MCF 10A (cell line): ENCODE data around the gene DNAJC2. TPM values are rescaled to one million over a fixed set of nuclear protein-coding genes. Genes with fewer than 3 reads are reported as not detected.

Experiments used
- Bru-seq: library from RNA; stranded (reverse); fragments of 400-500 nt; gene quantifications from one replicate; lab custom pipeline; 2021; lab: Mats Ljungman, UMichigan
- BruChase-seq, 2 experiments: library from RNA; stranded (reverse); fragments of 400-500 nt; gene quantifications; one replicate each; lab custom pipeline; 2021; lab: Mats Ljungman, UMichigan
- BruUV-seq: library from RNA; stranded (reverse); fragments of 400-500 nt; replicated peaks from 2 replicates; lab custom pipeline; 2021; lab: Mats Ljungman, UMichigan
- CTCF ChIA-PET: fragments of 300-600 bp; sonication (Branson Sonifier 250); formaldehyde crosslinking; extraction: SDS; loops from one replicate; lab custom pipeline; 2021; ENCODE audit warnings: antibody characterized with exemption, inconsistent platforms; lab: Yijun Ruan, JAX
- POLR2A ChIA-PET: fragments of 300-600, 350-650 bp; sonication (Branson Sonifier 250); formaldehyde crosslinking; extraction: SDS; loops from one replicate; lab custom pipeline; 2020; ENCODE audit warnings: antibody characterized with exemption, inconsistent platforms; lab: Yijun Ruan, JAX
- DNase-seq: peaks from one replicate; pipeline ENCODE4 v3.0.0-alpha.2; 2018; ENCODE audit not compliant: unreplicated experiment
- H3K27ac Mint-ChIP-seq: one replicate; pipeline ENCODE4 v1.8.0; 2022; ENCODE audit warnings: mild to moderate bottlenecking, low read depth, mixed read lengths; ENCODE audit not compliant: unreplicated experiment
- H3K27me3 Mint-ChIP-seq: one replicate; pipeline ENCODE4 v1.8.0; 2022; ENCODE audit warnings: mixed read lengths; ENCODE audit not compliant: insufficient read depth, unreplicated experiment
- H3K36me3 Mint-ChIP-seq: one replicate; pipeline ENCODE4 v1.8.0; 2022; ENCODE audit warnings: mild to moderate bottlenecking, moderate library complexity, mixed read lengths; ENCODE audit not compliant: insufficient read depth, unreplicated experiment
- H3K4me1 Mint-ChIP-seq: one replicate; pipeline ENCODE4 v1.8.0; 2022; ENCODE audit warnings: mixed read lengths; ENCODE audit not compliant: insufficient read depth, unreplicated experiment
- H3K4me3 Mint-ChIP-seq: one replicate; pipeline ENCODE4 v1.8.0; 2022; ENCODE audit warnings: mild to moderate bottlenecking, moderate library complexity, mixed read lengths; ENCODE audit not compliant: unreplicated experiment
- H3K9me3 Mint-ChIP-seq: one replicate; pipeline ENCODE4 v1.8.0; 2022; ENCODE audit warnings: mixed read lengths; ENCODE audit not compliant: unreplicated experiment
- intact Hi-C: fragments of 100-400 bp; cut with micrococcal nuclease; formaldehyde crosslinking; loops from 2 replicates; pipeline ENCODE4 v1.14.1; 2022
- long read RNA-seq: library from polyadenylated mRNA; stranded (forward); transcript quantifications from one replicate; pipeline ENCODE4 v2.0.0, GENCODE V29; 2022
- total RNA-seq: library from RNA; stranded (reverse); gene quantifications from 2 replicates; pipeline ENCODE4 v1.2.3, GENCODE V29; 2022
- TF ChIP-seq, protein P1 (sequence below): fragments of 200-600 bp; IDR thresholded peaks from one replicate; pipeline ENCODE4 v1.8.0; 2022; ENCODE audit warnings: antibody characterized with exemption, mild to moderate bottlenecking; ENCODE audit not compliant: unreplicated experiment

DNAJC2 gene, protein sequence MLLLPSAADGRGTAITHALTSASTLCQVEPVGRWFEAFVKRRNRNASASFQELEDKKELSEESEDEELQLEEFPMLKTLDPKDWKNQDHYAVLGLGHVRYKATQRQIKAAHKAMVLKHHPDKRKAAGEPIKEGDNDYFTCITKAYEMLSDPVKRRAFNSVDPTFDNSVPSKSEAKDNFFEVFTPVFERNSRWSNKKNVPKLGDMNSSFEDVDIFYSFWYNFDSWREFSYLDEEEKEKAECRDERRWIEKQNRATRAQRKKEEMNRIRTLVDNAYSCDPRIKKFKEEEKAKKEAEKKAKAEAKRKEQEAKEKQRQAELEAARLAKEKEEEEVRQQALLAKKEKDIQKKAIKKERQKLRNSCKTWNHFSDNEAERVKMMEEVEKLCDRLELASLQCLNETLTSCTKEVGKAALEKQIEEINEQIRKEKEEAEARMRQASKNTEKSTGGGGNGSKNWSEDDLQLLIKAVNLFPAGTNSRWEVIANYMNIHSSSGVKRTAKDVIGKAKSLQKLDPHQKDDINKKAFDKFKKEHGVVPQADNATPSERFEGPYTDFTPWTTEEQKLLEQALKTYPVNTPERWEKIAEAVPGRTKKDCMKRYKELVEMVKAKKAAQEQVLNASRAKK
- 37.1 and 58.2 TPM in 2 replicates for total RNA-seq
- Bru-seq, nascent RNA, result percentile 86 among the genes with signal in this experiment
- percentile 80 among the genes with signal in this experiment for BruChase-seq, experiment 1, labeled RNA remaining after a 6-hour chase
- percentile 74 among the genes with signal in this experiment for BruChase-seq, experiment 2, labeled RNA remaining after a 2-hour chase
- long read RNA-seq, transcript DNAJC2-203 (17 exons, 2,167 nt), result major isoform, 127 of 170 reads
- long read RNA-seq, partial matches to known transcripts, result 9 of 170 reads
- long read RNA-seq, other reads (novel, unspliced or antisense), result 33 of 170 reads

DNA sequence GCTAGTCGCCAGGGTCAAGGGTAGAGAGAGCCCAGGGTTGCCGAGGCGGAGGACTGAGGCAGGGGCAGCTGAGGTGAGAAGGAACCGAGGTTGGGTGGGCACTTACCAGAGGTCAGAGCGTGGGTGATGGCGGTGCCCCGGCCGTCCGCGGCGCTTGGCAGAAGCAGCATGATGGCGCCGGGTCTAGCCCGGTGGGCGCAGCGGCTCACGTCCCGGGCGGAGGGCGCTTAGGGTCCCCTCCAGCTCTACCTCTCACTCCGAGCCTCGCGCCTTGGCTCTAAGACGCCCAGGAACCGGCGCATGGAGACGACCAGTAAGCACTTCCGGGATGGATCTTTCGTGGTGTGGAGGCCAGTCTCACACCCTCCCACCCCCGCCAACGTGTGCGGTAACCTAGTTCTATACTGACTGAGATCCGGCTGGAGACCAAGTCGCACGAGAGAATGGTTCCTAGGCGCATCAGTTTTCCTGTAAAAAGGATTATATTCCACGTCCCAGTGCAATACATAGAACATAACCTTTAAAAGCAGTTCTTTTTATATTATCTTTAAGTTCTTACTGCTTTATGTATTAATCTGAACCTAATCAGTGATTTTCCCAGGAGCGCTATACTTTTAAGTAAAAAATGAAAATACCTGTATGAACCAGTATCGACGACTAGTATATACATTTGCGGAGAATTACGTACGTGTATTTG is at the start of gene DNAJC2:
TSS of gene DNAJC2 (minus strand) at position 315 of the 697 bp plus-strand sequence. CDS start at position 170, 145 bp downstream.
- H3K9me3 Mint-ChIP-seq, result no peaks in the 10 kb centered on the region
- no TSS peak for BruUV-seq
- intact Hi-C loops, result loop anchor here (10.0 kb wide), 1 partner anchor 50 kb away; the partner anchor contains the start of gene PMPCB
- peak within 1 kb of the TSS; percentile 96 for H3K27ac Mint-ChIP-seq
- ChIA-PET POLR2A (interaction anchor here (0.7 to 2.1 kb wide), 6 partner anchors 11 to 1673 kb away, joined by 3 to 7 read pairs (median 4); partner anchors contain the start of gene NAPEPLD), CTCF (interaction anchor here (0.7 kb wide), 2 partner anchors 79 to 186 kb away, joined by 3 read pairs; no protein-coding TSS in a partner anchor)
- no peaks in the 10 kb centered on the region for H3K27me3 Mint-ChIP-seq
- TF ChIP-seq, protein P1, sequence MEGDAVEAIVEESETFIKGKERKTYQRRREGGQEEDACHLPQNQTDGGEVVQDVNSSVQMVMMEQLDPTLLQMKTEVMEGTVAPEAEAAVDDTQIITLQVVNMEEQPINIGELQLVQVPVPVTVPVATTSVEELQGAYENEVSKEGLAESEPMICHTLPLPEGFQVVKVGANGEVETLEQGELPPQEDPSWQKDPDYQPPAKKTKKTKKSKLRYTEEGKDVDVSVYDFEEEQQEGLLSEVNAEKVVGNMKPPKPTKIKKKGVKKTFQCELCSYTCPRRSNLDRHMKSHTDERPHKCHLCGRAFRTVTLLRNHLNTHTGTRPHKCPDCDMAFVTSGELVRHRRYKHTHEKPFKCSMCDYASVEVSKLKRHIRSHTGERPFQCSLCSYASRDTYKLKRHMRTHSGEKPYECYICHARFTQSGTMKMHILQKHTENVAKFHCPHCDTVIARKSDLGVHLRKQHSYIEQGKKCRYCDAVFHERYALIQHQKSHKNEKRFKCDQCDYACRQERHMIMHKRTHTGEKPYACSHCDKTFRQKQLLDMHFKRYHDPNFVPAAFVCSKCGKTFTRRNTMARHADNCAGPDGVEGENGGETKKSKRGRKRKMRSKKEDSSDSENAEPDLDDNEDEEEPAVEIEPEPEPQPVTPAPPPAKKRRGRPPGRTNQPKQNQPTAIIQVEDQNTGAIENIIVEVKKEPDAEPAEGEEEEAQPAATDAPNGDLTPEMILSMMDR, result no peak
- H3K36me3 Mint-ChIP-seq, result peaks cover 27% of the 10 kb centered on the region
- peak; percentile 95 for DNase-seq
- H3K4me1 Mint-ChIP-seq, result peaks cover 25% of the 10 kb centered on the region
- peak within 1 kb of the TSS; percentile 88 for H3K4me3 Mint-ChIP-seq

DNA sequence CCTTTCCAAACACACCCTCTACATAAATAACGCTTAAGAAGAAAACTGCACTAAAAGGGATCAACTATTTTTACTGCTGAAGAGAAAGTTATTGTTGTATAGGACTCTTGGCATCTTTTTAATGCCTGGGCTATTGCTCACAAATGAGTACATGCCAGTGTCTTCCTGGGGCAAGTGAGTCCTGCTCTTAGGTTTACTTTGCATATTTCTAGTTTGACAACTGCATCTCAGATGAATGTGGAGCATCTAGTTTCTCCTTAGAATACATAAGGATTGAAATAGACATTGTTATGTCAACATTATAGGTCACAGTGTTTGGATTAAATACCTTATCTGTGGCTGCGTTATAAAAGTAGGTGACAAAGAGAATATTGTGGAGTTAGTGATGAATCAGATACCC is 47.4 kb upstream of the DNAJC2 start:
- BruUV-seq, result no TSS peak
- POLR2A ChIA-PET, result interaction anchor here (0.9 kb wide), 1 partner anchor 145 kb away, joined by 4 read pairs; no protein-coding TSS in a partner anchor
- Mint-ChIP-seq H3K27ac (no peak overlapping the region), H3K27me3 (peaks cover 26% of the 10 kb centered on the region), H3K9me3 (no peaks in the 10 kb centered on the region), H3K4me3 (no peak overlapping the region), H3K36me3 (no peaks in the 10 kb centered on the region), H3K4me1 (no peaks in the 10 kb centered on the region)
- no peak for DNase-seq
- intact Hi-C loops, result no loop called here
- TF ChIP-seq, protein P1, result no peak
- CTCF ChIA-PET, result interaction anchor here (1.8 kb wide), 1 partner anchor 15 kb away, joined by 9 read pairs; no protein-coding TSS in a partner anchor

DNA sequence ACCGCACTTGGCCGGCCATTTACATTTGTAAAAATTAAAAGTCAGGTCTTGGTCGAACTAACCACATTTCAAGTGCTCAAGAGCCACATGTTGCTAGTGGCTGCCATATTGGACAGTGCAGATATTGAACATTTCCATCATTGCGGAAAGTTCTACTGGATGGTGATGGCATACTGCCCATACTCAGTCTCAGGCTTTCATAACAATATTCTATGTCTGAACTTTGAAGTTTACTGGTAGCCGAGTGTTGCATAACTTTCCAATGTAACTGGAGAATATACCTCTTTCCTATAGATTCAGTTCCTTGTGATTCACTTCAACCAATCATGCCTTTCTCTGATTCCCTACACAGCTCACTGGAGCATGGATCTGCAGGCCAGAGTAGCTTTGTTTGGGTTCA is 46.6 kb upstream of the DNAJC2 start:
- no peak for DNase-seq
- Mint-ChIP-seq H3K27ac (no peak overlapping the region), H3K36me3 (no peaks in the 10 kb centered on the region), H3K4me3 (no peak overlapping the region), H3K4me1 (no peaks in the 10 kb centered on the region), H3K27me3 (peaks cover 26% of the 10 kb centered on the region), H3K9me3 (no peaks in the 10 kb centered on the region)
- intact Hi-C loops, result no loop called here
- TF ChIP-seq, protein P1, result no peak
- CTCF ChIA-PET, result interaction anchor here (0.6 to 1.8 kb wide), 3 partner anchors 16 to 1387 kb away, joined by 3 to 9 read pairs (median 6); no protein-coding TSS in a partner anchor
- BruUV-seq, result no TSS peak
- POLR2A ChIA-PET, result no interaction called here
